K562 (cell line): ENCODE results near the gene ESRRG. TPM values are rescaled to one million over a fixed set of nuclear protein-coding genes. Genes with fewer than 3 reads are reported as not detected.

Experiments used
- ATAC-seq: fragments of 200-7000 bp; cut with Tn5 transposase; 3 replicates; pipeline ENCODE4 v1.9.1; 2020; ENCODE audit warnings: moderate library complexity
- BruUV-seq: library from RNA; stranded (reverse); fragments of 400-500 nt; replicated peaks from 2 replicates; lab custom pipeline; 2021; lab: Mats Ljungman, UMichigan
- CTCF ChIA-PET: fragments of 300-600 bp; formaldehyde crosslinking; extraction: SDS; loops from one replicate; lab custom pipeline; 2021; ENCODE audit warnings: low intra/inter-chr PET ratio; lab: Yijun Ruan, JAX
- POLR2A ChIA-PET: fragments of 300-600, 350-650 bp; sonication (Branson Sonifier 250); formaldehyde crosslinking; extraction: SDS; loops from one replicate; lab custom pipeline; 2021; ENCODE audit warnings: antibody characterized with exemption, inconsistent platforms; lab: Yijun Ruan, JAX
- DNase-seq, 4 experiments: peaks; one replicate each; pipeline versions ENCODE4 v3.0.0 to v3.0.0-alpha.2; 2011 to 2018; ENCODE audit warnings: low spot score in 3 of 4, mixed read lengths in 3 of 4; ENCODE audit errors: extremely low read depth in 1 of 4
- FAIRE-seq: peaks from 2 replicates; lab custom pipeline; 2011; peaks lifted over from hg19 to GRCh38; lab: Jason Lieb, UNC
- H2AFZ ChIP-seq: 2 replicates; pipeline ENCODE4 v1.6.0; 2011; ENCODE audit warnings: low read depth, low read length, control low read depth, inconsistent platforms
- H3K27ac ChIP-seq: fragments of 200-600 bp; 3 replicates; pipeline ENCODE4 v1.8.0; 2011; ENCODE audit warnings: low read depth, mild to moderate bottlenecking, control low read depth, inconsistent platforms, low read length, moderate library complexity, mixed read lengths; ENCODE audit errors: extremely low read depth
- H3K27me3 ChIP-seq, 2 experiments: fragments of 300-600 bp in 1 of 2; 2 replicates in 1 of 2; 3 replicates in 1 of 2; pipeline versions ENCODE4 v1.6.0 to v1.8.0; 2011; ENCODE audit warnings: inconsistent platforms in 2 of 2, low read length in 2 of 2, mild to moderate bottlenecking in 1 of 2, mixed read lengths in 1 of 2, moderate library complexity in 1 of 2; ENCODE audit not compliant: control insufficient read depth in 2 of 2, insufficient read depth in 2 of 2
- H3K36me3 ChIP-seq: fragments of 300-600 bp; 3 replicates; pipeline ENCODE4 v1.8.0; 2011; ENCODE audit warnings: mild to moderate bottlenecking, low read length, inconsistent platforms; ENCODE audit not compliant: control insufficient read depth, insufficient read depth
- H3K4me1 ChIP-seq, 2 experiments: fragments of 200-600 bp in 1 of 2; replicated peaks in 1 of 2; 2 replicates in 1 of 2; 3 replicates in 1 of 2; pipeline versions ENCODE4 v1.5.1 to v1.8.0; 2011; ENCODE audit warnings: inconsistent platforms in 2 of 2, low read length in 2 of 2, mild to moderate bottlenecking in 1 of 2, mixed read lengths in 1 of 2, moderate library complexity in 1 of 2; ENCODE audit not compliant: control insufficient read depth in 2 of 2, insufficient read depth in 2 of 2
- H3K4me2 ChIP-seq: 2 replicates; pipeline ENCODE4 v1.6.1; 2011; ENCODE audit warnings: low read length, control low read depth, inconsistent platforms, mixed read lengths; ENCODE audit not compliant: insufficient read depth
- H3K4me3 ChIP-seq: fragments of 200-600 bp; sonication (generic), shearing (Covaris generic); 2 replicates; pipeline ENCODE4 v1.5.1; 2016; ENCODE audit warnings: control low read depth, inconsistent platforms
- H3K79me2 ChIP-seq: fragments of 200-600 bp; 3 replicates; pipeline ENCODE4 v1.8.0; 2011; ENCODE audit warnings: low read length, inconsistent platforms; ENCODE audit not compliant: control insufficient read depth, insufficient read depth
- H3K9ac ChIP-seq, 2 experiments: 2 replicates each; pipeline versions ENCODE4 v1.6.0 to v1.6.1; 2011; ENCODE audit warnings: low read depth in 2 of 2, low read length in 2 of 2, control low read depth in 1 of 2, inconsistent platforms in 1 of 2, mild to moderate bottlenecking in 1 of 2, mixed read lengths in 1 of 2; ENCODE audit not compliant: insufficient read depth in 1 of 2
- H3K9me1 ChIP-seq: one replicate; pipeline ENCODE4 v1.6.0; 2011; ENCODE audit warnings: inconsistent platforms, mild to moderate bottlenecking, low read length, moderate library complexity; ENCODE audit not compliant: control insufficient read depth, insufficient read depth
- H3K9me3 ChIP-seq: replicated peaks from 2 replicates; pipeline ENCODE4 v1.5.1; 2011; ENCODE audit warnings: low read depth, low read length, inconsistent platforms; ENCODE audit not compliant: control insufficient read depth, insufficient read depth
- H4K20me1 ChIP-seq: replicated peaks from 2 replicates; pipeline ENCODE4 v1.6.1; 2011; ENCODE audit warnings: low read length, inconsistent platforms, mixed read lengths; ENCODE audit not compliant: control insufficient read depth, insufficient read depth
- CC2D1A ChIP-seq: fragments of 450-650 bp; IDR thresholded peaks from 2 replicates; pipeline ENCODE4 v1.6.1; 2017; ENCODE audit warnings: mild to moderate bottlenecking
- DEAF1 ChIP-seq: fragments of 450-650 bp; formaldehyde crosslinking; IDR thresholded peaks from 2 replicates; pipeline ENCODE4 v1.4.0; 2020; ENCODE audit warnings: mild to moderate bottlenecking, moderate library complexity
- DPF2 ChIP-seq: fragments of 450-650 bp; IDR thresholded peaks from 2 replicates; pipeline ENCODE4 v1.6.1; 2016
- EP300 ChIP-seq: IDR thresholded peaks from 2 replicates; pipeline ENCODE4 v1.6.1; 2012; ENCODE audit warnings: low read length, improper control_type of control experiment
- IRF1 ChIP-seq: sonication (generic); formaldehyde crosslinking; IDR thresholded peaks from 2 replicates; pipeline ENCODE4 v1.8.0; 2022; ENCODE audit warnings: missing genetic modification reagents, mild to moderate bottlenecking, borderline replicate concordance
- IRF2 ChIP-seq: sonication (generic); formaldehyde crosslinking; IDR thresholded peaks from 2 replicates; pipeline ENCODE4 v1.8.1; 2022; ENCODE audit warnings: mild to moderate bottlenecking, missing genetic modification reagents
- MAFF ChIP-seq: IDR thresholded peaks from 2 replicates; pipeline ENCODE4 v1.6.1; 2012; ENCODE audit warnings: low read length, improper control_type of control experiment
- NELFE ChIP-seq: IDR thresholded peaks from 2 replicates; pipeline ENCODE4 v1.6.1; 2011; ENCODE audit warnings: mild to moderate bottlenecking; ENCODE audit not compliant: insufficient read depth, insufficient read length
- PTRF ChIP-seq: fragments of 450-650 bp; IDR thresholded peaks from 2 replicates; pipeline ENCODE4 v1.6.1; 2016; ENCODE audit warnings: mild to moderate bottlenecking, missing genetic modification characterization, missing compliant biosample characterization
- STAT6 ChIP-seq: sonication (generic); formaldehyde crosslinking; IDR thresholded peaks from 2 replicates; pipeline ENCODE4 v1.8.1; 2023; ENCODE audit warnings: mild to moderate bottlenecking, missing genetic modification reagents
- ZKSCAN8 ChIP-seq: fragments of 200-800 bp; sonication (Bioruptor generic); IDR thresholded peaks from 2 replicates; pipeline ENCODE4 v1.6.1; 2016; ENCODE audit warnings: missing genetic modification characterization, missing compliant biosample characterization
- ZNF134 ChIP-seq: fragments of 250-450 bp; sonication (Bioruptor Pico); conservative IDR thresholded peaks from 2 replicates; pipeline ENCODE4 v1.4.0; 2020
- WGBS: fragments of 100-300 bp; shearing (Covaris generic); methylation state at CpG from one replicate; pipeline ENCODE4 v1.1.6; 2016; ENCODE audit warnings: low coverage, mixed read lengths; ENCODE audit not compliant: insufficient coverage; ENCODE audit errors: missing lambda C conversion rate; 5-methylcytosine and 5-hydroxymethylcytosine counted together
- in situ Hi-C: fragments of 300-500 bp; cut with MboI; formaldehyde crosslinking; loops from 4 replicates; pipeline ENCODE4 v1.15.0; 2018; ENCODE audit warnings: inconsistent platforms, mixed read lengths
- intact Hi-C: fragments of 100-400 bp; cut with micrococcal nuclease; formaldehyde crosslinking; loops from 2 replicates; pipeline ENCODE4 v1.14.2; 2022
- polyA plus RNA-seq, 8 experiments: library from polyadenylated mRNA; depleted of rRNA in 4 of 8; stranded (reverse) in 5 of 8; unstranded in 3 of 8; fragments of >200 nt; fragmentation: Nextera tagmentation in 2 of 8; fragmentation: Illumina TruSeq in 1 of 8; extraction: Ambion mirVana in 2 of 8; extraction: Trizol in 1 of 8; gene quantifications; 2 replicates each; pipeline versions ENCODE4 v1.2.1 to v1.2.3, GENCODE V29; 2011 to 2014; ENCODE audit warnings: inconsistent platforms in 1 of 8, missing spikeins in 1 of 8
- total RNA-seq, 7 experiments: library from RNA; depleted of rRNA in 6 of 7; stranded (reverse); fragments of >200 nt in 6 of 7; fragmentation: Illumina TruSeq in 2 of 7; extraction: Trizol in 2 of 7; gene quantifications; 2 replicates each; pipeline versions ENCODE4 v1.2.1 to v1.2.3, GENCODE V29; 2011 to 2021; ENCODE audit warnings: low replicate concordance in 1 of 7

Gene ESRRG
- total and polyA plus RNA-seq, 9 of the 15 experiments (the other 6 are each of a cell fraction or from before 2014, with no cell fraction given), result not detected

- H3K4me1 ChIP-seq, result no peaks in the 10 kb centered on the region
- no peak for DNase-seq
- no peak for ATAC-seq
- FAIRE-seq, result no peak
- no peaks in the 10 kb centered on the region for H3K9me1 ChIP-seq
- H3K27me3 ChIP-seq, result no peaks in the 10 kb centered on the region
- no peaks in the 10 kb centered on the region; the same call in 1 of the 2 replicates for H3K9me3 ChIP-seq
- H3K79me2 ChIP-seq, result no peaks in the 10 kb centered on the region
- H2AFZ ChIP-seq, result no peak overlapping the region
- H3K4me3 ChIP-seq, result no peak overlapping the region
- H3K27ac ChIP-seq, result no peak overlapping the region
- POLR2A ChIA-PET, result interaction anchor here (0.7 kb wide), 1 partner anchor 849 kb away, joined by 3 read pairs; no protein-coding TSS in a partner anchor
- H3K9ac ChIP-seq, result no peak overlapping the region
- in situ Hi-C loops (no loop called here), intact Hi-C loops (no loop called here)
- BruUV-seq, result no TSS peak
- 0% methylated on average over 3 of the region's 3 CpGs for WGBS
- no peak overlapping the region for H3K4me2 ChIP-seq
- CTCF ChIA-PET, result no interaction called here
- no peaks in the 10 kb centered on the region for H3K36me3 ChIP-seq
- TF ChIP-seq NELFE (no peak), CC2D1A (no peak), IRF2 (CRISPR knock-in tag) (no peak)
- no peaks in the 10 kb centered on the region for H4K20me1 ChIP-seq
Measured at GRCh38 chr1:216566641-216567205, 156.5 kb downstream of the ESRRG start.

- FAIRE-seq, result no peak
- WGBS, result under 1% methylated on average over 8 of the region's 8 CpGs
- Histone ChIP-seq H3K9me3 (no peaks in the 10 kb centered on the region), H3K9ac (no peak overlapping the region), H2AFZ (no peak overlapping the region), H3K79me2 (no peaks in the 10 kb centered on the region), H3K36me3 (no peaks in the 10 kb centered on the region), H3K4me1 (no peaks in the 10 kb centered on the region), H3K27me3 (no peaks in the 10 kb centered on the region), H3K4me2 (no peak overlapping the region), H3K9me1 (no peaks in the 10 kb centered on the region), H3K4me3 (no peak overlapping the region), H3K27ac (no peak overlapping the region), H4K20me1 (no peaks in the 10 kb centered on the region)
- BruUV-seq, result no TSS peak
- POLR2A ChIA-PET, result no interaction called here
- intact Hi-C loops (no loop called here), in situ Hi-C loops (no loop called here)
- CTCF ChIA-PET, result no interaction called here
- DNase-seq, result no peak
- no peak for ATAC-seq
- no peak for TF ChIP-seq ZNF134 (CRISPR knock-in tag)
- TF ChIP-seq DEAF1 (CRISPR knock-in tag), result no peak
- TF ChIP-seq DPF2, result no peak
- TF ChIP-seq MAFF, result no peak
- no peak for TF ChIP-seq PTRF
- no peak for TF ChIP-seq ZKSCAN8 (CRISPR knock-in tag)
- no peak for TF ChIP-seq IRF1 (CRISPR knock-in tag)
- no peak for TF ChIP-seq STAT6 (CRISPR knock-in tag)
- TF ChIP-seq EP300, result no peak
Measured at GRCh38 chr1:216563087-216563486, 160.1 kb downstream of the ESRRG start.
